GM13976 (cell line): ENCODE results near the gene PANX1.

Experiments used
- DNase-seq: peaks from one replicate; pipeline ENCODE4 v3.0.0; 2012; ENCODE audit warnings: low spot score
- CTCF ChIP-seq: IDR thresholded peaks from 2 replicates; pipeline ENCODE4 v1.5.1; 2012; ENCODE audit warnings: borderline replicate concordance, mild to moderate bottlenecking; ENCODE audit not compliant: insufficient read depth; ENCODE audit errors: extremely low read depth, missing control alignments, control extremely low read depth
- in situ Hi-C: fragments of 300-500 bp; cut with MboI; formaldehyde crosslinking; loops from one replicate; pipeline ENCODE4 v1.12.0; 2022; ENCODE audit warnings: low sequenced_read_pairs, mixed read lengths, inconsistent platforms; ENCODE audit not compliant: unreplicated experiment

PANX1 gene

GRCh38 chr11:94170953-94171352, 42.3 kb downstream of the PANX1 start:
- in situ Hi-C loops = loop anchor here (10.0 kb wide), 1 partner anchor 334 kb away; no protein-coding TSS in a partner anchor
- no peak for TF ChIP-seq CTCF

DNA sequence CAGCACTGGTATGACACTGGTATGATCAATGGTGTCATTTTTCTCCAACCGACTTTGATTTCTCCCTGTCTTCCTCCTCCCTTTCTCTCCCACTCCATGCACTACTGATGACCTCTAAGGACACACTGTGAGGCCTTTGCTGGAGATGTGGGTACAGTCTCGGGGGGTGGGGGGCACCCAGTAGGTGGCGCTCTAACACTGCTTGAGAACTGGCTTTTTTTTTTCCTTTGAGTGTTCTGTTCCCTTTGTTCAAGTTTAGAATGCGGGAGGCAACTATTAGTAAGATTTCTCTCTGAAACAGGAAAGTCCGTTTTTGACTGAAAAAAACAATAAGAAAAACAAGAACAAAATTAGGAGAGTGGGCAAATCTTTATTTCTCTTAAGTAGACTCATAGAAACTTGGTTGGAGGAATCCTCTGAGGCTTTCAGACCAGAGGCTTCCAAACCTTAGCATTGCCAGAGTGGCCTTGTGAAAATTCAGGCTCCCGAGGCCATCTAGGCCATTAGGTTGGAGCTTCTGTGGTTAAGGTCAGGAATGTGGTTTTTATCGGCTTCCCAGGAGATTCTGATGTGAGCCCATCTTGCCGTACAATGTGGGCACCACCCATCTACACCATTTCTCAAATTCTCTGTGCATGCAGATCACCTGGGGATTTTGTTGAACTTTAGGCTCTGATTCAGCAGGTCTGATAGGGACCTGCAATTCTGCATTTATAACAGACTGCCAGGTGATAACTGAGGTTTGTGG, 43.2 kb downstream of the PANX1 start:
- TF ChIP-seq CTCF = peak; percentile 67
- DNase-seq = peak; percentile 53
- in situ Hi-C loops = loop anchor here (10.0 kb wide), 1 partner anchor 333 kb away; no protein-coding TSS in a partner anchor

More at GRCh38 chr11:94170953-94171352, 42.3 kb downstream of the PANX1 start:
- no peak for DNase-seq

- DNase-seq = no peak
- in situ Hi-C loops = loop anchor here (10.0 kb wide), 1 partner anchor 329 kb away; no protein-coding TSS in a partner anchor
- TF ChIP-seq CTCF = no peak
These were observed 46.9 kb downstream of the PANX1 start for GRCh38 chr11:94175535-94175934.

- in situ Hi-C loops = loop anchor here (10.0 kb wide), 1 partner anchor 326 kb away; no protein-coding TSS in a partner anchor
- DNase-seq = no peak
- TF ChIP-seq CTCF = no peak
These were observed 49.7 kb downstream of the PANX1 start for GRCh38 chr11:94178331-94178730.

DNA sequence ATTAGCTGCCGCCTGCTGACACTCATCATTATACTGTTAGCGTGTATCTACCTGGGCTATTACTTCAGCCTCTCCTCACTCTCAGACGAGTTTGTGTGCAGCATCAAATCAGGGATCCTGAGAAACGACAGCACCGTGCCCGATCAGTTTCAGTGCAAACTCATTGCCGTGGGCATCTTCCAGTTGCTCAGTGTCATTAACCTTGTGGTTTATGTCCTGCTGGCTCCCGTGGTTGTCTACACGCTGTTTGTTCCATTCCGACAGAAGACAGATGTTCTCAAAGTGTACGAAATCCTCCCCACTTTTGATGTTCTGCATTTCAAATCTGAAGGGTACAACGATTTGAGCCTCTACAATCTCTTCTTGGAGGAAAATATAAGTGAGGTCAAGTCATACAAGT, 51.1 kb downstream of the PANX1 start:
- no peak for TF ChIP-seq CTCF
- in situ Hi-C loops = loop anchor here (10.0 kb wide), 1 partner anchor 325 kb away; no protein-coding TSS in a partner anchor
- DNase-seq = no peak

GRCh38 chr11:94181526-94181925, 52.9 kb downstream of the PANX1 start:
- in situ Hi-C loops = no loop called here
- no peak for TF ChIP-seq CTCF
- DNase-seq = no peak
